ENCODE data around the gene LGI4.

DNA sequence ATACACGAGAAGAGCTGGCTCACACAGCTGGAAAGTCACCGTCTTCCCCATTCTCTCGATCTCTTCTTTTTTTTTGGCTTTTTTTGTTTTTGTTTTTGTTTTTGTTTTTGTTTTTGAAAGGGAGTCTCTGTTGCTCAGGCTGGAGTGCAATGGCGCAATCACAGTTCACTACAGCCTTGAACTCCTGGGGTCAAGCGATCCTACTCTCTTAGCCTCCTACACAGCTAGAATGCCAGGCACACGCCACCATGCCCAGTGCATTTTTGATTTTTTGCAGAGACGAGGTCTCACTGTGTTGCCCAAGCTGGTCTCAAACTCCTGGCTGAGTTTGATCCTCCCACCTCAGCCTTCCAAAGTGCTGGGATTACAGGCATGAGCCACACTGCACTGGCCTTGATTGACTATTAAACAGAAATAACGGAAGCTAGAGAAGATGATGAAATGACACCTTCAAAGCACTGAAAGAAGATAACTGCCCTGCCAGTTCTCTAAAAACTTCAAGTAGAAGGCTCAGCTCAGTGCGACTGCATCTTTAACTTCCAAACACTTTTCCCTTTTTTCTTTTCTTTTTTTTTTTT lies 15.2 kb downstream of the LGI4 start:
- no peak for TF ChIP-seq EZH2 (IDR thresholded peaks at IDR 0.05; ENCODE audit: low read length, missing control alignments)
- TF ChIP-seq, protein P1, sequence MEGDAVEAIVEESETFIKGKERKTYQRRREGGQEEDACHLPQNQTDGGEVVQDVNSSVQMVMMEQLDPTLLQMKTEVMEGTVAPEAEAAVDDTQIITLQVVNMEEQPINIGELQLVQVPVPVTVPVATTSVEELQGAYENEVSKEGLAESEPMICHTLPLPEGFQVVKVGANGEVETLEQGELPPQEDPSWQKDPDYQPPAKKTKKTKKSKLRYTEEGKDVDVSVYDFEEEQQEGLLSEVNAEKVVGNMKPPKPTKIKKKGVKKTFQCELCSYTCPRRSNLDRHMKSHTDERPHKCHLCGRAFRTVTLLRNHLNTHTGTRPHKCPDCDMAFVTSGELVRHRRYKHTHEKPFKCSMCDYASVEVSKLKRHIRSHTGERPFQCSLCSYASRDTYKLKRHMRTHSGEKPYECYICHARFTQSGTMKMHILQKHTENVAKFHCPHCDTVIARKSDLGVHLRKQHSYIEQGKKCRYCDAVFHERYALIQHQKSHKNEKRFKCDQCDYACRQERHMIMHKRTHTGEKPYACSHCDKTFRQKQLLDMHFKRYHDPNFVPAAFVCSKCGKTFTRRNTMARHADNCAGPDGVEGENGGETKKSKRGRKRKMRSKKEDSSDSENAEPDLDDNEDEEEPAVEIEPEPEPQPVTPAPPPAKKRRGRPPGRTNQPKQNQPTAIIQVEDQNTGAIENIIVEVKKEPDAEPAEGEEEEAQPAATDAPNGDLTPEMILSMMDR (conservative IDR thresholded peaks at IDR 0.05 in 1 of 2, IDR thresholded peaks at IDR 0.05 in 1 of 2; ENCODE audit: low read depth in 1 of 2, low read length in 2 of 2): no peak
